ENCODE measurements around the gene ZNF708.
"Not testable (repeated sequence)": the region's sequence is repeated elsewhere in the genome, so short reads cannot be mapped to it uniquely, and the experiment has no call there.

The ZNF708 gene

DNA sequence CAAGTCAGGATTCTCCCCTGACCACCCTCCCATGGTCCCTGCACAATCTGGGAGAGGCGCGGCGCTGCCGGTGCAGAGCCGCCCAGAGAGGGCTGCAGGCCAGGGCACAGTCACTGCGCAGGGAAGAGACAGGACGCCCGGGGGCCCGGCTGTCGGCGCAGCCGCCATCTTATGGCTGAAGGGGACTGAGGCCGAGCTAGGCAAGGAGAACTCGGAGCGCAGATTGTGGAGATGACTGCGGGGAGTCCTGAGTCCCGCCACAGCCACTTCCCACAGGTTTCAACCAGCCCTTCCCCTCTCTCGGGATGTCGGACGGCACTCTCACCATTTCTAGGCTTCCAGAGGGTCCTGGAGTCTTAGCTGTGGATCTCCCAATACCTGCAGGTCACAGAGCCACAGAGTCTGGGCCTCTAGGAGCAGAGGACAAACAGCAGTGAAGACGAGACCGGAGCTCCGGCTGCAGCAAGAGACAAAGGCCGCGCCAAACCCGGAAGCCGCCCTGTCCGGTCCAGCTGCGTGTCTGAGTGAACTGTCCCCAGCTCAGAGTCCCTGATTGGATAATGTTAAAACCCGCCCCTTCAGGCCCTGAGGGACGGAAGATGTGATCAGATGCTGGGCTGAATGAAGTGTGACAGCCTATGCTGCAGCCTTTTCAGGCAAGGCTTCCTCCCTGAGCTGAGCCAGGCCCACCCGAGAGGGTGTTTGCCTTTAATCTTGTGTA lies at the start of gene ZNF708:
TSS of gene ZNF708 (minus strand) at position 526 of the 721 bp plus-strand sequence. CDS start at position 328, 198 bp downstream.
- peak; percentile 88 for DNase-seq (ENCODE audit: low read depth)

DNA sequence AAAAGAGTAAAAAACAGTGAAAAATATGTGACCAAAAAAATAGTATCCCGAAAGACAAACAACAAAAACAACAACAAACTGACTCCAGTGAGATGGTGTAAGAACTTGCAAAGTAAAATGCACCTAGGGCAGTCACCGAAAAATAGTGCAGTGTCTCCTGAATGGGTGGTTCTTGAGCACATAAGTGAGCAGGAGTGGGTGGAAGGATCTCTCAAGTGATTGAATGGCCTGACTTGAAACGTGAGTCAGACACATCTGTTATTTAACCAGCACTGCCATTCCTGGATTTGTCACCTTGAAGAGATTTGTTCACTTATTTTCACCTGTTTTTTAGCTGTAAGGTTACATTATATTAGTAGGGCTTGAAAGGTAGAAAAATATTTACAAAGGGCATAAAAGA lies 33.1 kb upstream of the ZNF708 start:
- DNase-seq (ENCODE audit: low read depth) = no peak

DNA sequence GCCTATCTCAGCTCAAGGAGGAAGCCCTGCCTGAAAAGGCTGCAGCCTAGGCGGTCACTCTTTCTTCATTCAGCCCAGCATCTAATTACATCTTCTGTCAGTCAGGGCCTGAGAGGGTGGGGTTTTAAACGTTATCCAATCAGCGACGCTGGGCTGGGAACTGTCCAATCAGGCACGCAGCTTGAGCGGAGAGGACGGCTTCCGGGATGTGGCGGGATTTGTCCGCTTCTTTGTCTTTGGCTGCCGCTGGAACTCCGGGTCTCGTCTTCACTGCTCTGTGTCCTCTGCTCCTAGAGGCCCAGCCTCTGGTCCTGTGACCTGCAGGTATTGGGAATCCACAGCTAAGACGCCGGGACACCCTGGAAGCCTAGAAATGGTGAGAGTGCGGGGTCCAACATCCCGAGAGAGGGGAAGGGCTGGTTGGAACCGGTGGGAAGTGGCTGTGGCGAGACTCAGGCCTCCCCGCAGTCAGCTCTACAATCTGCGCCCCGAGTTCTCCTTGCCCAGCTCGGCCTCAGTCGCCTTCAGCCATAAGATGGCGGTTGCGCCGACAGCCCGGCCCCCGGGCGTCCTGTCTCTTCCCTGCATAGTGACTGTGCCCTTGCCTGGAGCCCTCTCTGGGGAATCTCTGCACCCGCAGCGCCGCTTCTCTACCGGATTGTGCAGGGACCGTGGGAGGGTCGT lies 29.7 kb upstream of the ZNF708 start, which contains the start of gene ZNF738:
TSS of gene ZNF738 (plus strand) at position 233 of the 684 bp plus-strand sequence. CDS start at position 374, 141 bp downstream.
- DNase-seq (ENCODE audit: low read depth) = peak; percentile 93

DNA sequence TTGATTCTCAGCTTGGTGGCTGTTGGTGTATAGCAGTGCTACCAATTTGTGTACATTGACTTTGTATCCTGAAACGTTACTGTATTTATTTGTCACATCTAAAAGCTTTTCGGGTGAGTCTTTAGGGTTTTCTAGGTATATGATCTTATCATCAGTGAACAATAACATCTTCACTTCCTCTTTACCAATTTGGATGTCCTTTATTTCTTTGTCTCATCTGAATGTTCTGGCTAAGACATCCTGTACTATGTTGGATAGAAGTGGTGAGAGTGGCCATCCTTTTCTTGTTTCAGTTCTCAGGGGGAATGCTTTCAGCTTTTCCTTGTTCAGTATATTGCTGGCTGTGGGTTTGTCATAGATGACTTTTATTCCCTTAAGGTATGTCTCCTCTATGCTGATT lies 23.6 kb upstream of the ZNF708 start:
- DNase-seq (ENCODE audit: low read depth) = no peak

DNA sequence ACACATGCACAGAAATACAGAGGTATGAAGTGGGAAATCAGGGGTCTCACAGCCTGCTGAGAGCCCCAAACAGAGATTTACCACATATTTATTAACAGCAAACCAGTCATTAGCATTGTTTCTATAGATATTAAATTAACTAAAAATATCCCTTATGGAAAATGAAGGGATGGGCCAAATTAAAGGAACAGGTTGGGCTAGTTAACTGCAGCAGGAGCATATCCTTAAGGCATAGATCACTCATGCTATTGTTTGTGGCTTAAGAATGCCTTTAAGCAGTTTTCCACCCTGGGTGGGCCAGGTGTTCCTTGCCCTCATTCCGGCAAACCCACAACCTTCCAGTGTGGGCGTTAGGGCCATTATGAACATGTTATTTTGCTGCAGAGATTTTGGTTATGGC lies 15.6 kb upstream of the ZNF708 start:
- DNase-seq (ENCODE audit: low read depth) = not testable (repeated sequence)

DNA sequence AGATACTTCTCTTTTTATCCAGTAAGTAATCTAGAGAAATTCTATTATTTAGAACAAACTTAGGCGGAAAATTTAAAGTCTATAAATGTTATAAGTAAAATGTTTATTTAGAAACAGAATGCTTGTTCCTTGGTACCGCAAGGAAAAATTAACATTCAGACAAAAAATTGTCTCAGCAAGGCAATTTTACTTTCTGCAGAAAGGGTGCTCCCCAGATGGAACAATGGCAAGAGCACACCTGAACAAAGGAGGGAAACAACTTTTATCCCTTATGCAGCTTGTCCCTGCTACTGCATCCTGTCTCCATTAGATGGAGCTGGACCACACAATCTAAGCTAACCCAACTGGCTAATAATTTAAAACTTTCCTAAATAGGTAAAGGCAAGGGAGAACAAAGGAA lies 6.5 kb upstream of the ZNF708 start:
- no peak for DNase-seq (ENCODE audit: low read depth)

DNA sequence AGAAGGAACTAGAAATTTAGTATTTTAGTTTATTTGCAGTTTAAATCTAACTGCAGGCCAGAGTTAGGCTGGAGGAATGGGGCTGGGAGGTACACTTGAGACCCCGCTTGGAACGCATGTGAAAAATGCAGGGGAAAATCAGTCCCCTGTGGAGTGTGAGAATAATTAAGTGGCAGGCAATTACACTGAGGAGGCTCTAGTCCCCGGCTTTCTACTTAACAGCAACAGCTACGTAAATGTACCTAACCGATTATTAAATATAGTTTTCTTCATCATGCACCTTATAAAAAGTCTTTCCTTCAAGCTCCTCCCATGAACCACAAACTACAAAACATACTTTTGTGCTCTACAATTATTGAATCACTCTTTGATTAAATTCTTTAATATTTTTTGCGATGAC lies 804 bp downstream of the ZNF708 start:
- no peak for DNase-seq (ENCODE audit: low read depth)

DNA sequence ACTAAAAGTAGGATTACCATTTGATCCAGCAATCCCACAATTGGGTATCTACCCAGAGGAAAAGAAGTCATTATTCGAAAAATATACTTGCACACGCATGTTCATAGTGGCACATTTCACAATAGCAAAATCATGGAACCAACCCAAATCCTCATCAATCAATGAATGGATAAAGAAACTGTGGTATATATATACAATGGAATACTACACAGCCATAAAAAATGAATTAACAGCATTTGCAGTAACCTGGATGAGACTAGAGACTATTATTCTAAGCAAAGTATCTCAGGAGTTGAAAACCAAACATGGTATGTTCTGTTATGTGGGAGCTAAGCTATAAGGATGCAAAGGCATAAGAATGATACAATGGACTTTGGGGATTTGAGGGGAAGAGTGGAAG lies 3.0 kb downstream of the ZNF708 start:
- no peak for DNase-seq (ENCODE audit: low read depth)

DNA sequence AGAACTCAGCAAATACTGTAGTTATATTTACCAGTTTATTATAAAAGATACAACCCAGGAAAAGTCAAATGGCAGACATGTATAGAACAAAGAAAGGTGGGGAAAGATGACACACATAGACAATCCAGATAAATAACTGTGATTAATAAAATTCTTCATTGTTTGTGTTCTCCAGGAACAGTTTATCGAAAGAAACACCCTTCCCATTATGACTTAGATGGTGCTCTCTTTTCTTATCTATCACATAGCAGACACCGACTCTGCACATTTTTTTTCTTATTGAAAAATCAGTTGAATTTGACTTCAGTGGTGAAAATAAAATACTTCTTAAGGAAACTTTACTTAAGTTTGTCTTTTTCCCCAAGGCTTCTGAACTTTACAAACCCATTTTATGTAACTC lies 6.2 kb downstream of the ZNF708 start:
- DNase-seq (ENCODE audit: low read depth) = no peak

DNA sequence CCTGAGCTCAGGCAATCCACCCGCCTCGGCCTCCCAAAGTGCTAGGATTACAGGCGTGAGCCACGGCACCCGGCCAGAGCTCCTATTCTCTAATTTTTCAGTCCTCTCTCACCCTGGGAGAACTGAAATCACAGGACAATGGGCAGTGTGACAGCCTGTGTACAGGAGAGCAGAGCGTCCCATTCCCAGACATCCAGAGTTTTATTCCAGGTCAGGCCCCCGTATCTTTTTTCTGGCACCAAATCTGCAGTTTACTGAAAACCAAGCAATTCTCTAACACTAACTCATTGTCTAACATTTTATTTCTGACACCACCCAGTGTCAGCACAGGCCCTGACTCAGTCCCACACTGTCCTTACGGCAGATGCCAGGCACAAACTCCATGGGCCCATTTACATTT lies 6.7 kb downstream of the ZNF708 start:
- no peak for DNase-seq (ENCODE audit: low read depth)

DNA sequence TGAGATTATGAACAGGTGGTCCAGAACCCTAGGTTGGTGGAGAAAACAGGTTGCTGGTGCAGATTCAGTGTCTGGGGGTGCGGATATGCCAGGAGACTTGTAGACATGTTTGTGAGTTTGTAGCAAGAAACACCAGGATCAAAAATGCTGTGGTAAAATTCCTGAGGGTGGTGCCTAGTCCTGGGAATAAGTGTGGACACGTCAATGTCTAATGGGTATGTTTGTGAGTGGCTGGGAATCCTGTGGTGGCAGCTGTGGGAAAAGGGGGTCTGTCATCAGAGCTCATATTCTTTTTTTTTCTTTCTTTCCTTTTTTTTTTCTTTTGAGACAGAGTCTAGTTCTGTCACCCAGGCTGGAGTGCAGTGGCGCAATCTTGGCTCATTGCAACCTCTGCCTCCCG lies 7.2 kb downstream of the ZNF708 start:
- DNase-seq (ENCODE audit: low read depth) = no peak

DNA sequence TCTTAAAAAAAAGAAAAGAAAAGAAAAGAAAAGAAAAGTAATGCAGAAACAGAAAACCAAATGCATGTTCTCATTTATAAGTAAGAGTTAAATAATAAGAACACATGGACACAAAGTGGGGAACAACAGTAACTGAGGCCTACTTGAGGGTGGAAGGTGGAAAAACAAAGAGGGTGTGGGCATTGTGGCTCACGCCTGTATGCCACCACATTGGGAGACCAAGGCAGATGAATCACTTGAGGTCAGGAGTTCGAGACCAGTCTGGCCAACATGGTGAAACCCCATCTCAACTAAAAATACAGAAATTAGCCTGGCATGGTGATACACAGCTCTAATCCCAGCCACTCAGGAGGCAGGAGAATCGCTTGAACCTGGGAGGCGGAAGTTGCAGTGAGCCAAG lies 8.1 kb downstream of the ZNF708 start:
- no peak for DNase-seq (ENCODE audit: low read depth)

DNA sequence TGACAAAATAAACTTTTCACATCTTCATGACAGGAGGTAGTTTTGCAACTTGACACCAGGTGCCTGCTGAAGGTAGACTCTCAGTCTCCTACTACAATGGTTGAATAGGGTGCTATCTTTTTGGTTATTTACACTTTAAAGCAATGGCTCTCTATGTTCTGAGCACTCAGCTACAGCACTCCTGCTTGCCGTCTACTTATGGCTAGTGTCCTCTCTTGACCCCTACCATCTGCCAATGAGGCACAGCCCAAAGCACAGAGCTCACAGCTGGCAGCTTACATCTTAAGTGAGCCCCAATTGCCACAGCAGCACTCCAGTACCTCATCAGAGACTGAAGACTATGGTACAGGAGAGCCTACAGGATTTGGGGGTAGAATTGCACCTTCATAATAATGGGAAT lies 11.4 kb downstream of the ZNF708 start:
- no peak for DNase-seq (ENCODE audit: low read depth)

DNA sequence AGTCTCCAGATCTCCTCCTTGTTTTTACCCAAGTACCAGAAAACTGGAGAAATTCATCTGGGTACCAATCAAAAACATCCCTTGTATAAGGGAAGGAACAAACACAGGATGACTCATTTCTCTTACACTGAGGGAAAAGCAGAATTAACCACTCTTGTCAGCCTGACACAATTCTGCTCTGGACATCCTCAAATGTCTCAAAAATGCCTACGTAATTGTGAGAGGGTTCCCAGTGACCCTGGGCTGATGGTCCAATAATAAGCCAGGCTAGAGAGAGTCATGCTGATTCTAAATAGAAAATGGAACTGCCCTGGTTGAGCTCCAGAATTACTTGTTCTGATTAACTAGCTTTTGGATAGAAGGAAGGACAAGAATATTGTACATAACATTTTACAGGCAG lies 14.5 kb downstream of the ZNF708 start:
- no peak for DNase-seq (ENCODE audit: low read depth)

DNA sequence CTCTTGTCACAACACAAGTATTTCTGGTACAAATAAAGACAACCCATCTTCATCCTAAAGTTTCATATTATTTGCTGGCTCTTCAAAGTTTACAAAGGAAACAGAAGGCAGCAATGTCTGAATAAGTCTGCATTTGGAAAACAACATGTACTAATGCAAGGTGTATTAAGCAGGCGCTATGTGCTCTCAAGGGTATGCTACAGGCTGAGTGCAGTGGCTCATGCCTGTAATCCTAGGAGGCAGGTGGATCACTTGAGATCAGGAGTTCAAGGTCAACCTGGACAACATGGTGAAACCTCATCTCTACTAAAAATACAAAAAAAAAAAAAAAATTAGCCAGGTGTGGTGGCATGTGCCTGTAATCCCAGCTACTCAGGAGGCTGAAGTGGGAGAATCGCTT lies 16.4 kb downstream of the ZNF708 start:
- DNase-seq (ENCODE audit: low read depth) = not testable (repeated sequence)

DNA sequence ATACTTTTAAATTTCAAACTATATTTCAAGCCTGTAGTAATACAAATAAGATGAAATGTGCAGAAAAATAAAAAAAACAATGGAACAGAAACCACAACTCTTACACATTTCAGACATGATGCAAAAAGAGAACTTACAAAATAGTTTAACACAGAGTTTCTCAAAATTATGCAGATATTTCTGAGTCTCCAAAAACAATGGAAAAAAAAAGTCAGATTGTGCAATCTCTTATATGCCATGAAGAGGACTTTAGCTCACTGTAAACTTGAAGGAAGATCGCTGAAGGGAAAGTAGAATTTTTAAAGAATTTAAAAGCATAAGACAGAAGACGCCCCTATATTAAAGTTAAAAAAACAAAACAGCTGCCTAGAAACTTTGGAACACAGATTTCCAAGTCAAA lies 20.4 kb downstream of the ZNF708 start:
- DNase-seq (ENCODE audit: low read depth) = peak; percentile 20

DNA sequence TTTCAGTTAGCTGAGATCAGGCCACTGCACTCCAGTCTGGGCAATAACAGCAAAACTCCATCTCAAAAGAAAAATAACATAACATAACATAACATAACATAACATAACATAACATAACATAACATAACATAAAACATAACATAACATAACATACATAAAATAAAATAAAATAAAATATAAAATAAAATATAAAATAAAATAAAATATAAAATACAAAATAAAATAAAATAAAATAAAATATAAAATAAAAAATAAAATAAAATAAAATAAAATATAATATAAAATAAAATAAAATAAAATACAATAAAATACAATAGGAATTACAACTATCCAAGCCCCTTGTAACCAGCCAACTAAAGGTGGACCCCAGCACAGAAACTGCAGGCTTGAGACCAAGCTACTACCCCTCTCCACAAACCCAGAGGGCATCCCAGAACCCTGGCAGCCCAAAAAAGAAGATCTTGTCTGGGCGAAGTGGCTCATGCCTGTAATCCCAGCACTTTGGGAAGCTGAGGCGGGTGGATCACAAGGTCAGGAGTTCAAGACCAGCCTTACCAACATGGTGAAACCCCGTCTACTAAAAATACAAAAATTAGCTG lies 22.2 kb downstream of the ZNF708 start:
- DNase-seq (ENCODE audit: low read depth) = not testable (repeated sequence)

DNA sequence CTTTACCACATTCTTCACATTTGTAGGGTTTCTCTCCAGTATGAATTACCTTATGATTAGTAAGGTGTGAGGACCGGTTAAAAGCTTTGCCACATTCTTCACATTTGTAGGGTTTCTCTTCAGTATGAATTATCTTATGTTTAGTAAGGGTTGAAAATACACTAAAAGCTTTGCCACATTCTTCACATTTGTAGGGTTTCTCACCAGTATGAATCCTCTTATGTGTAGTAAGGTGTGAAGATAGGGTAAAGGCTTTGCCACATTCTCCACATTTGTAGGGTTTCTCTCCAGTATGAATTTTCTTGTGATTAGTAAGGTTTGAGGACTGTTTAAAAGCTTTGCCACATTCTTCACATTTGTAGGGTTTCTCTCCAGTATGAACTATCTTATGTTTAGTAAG lies 35.4 kb downstream of the ZNF708 start:
- DNase-seq (ENCODE audit: low read depth) = not testable (repeated sequence)

DNA sequence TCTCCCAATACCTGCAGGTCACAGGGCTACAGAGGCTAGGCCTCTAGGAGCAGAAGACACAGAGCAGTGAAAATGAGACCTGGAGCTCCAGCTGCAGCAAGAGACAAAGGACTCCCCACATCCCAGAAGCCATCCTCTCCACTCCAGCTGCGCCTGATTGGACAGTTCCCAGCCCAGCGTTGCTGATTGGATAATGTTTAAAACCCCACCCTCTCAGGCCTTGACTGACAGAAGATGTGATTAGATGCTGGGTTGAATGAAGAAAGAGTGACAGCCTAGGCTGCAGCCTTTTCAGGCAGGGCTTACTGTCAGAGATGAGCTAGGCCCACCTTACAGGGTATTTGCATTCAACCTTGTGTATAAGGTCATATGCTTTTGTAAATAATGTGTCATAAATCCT lies 59.4 kb downstream of the ZNF708 start:
- no peak for DNase-seq (ENCODE audit: low read depth)

DNA sequence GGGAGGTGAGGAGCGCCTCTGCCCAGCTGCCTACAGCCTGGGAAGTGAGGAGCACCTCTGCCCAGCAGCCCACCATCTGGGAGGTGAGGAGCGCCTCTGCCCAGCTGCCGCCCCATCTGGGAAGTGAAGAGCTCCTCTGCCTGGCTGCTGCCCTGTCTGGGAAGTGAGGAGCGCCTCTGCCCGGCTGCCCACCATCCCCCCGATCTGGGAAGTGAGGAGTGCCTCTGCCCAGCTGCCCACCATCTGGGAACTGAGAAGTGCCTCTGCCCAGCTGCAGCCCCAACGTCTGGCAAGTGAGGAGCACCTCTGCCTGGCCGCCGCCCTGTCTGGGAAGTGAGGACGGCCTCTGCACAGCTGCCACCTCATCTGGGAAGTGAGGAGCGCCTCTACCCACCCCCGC lies 64.3 kb downstream of the ZNF708 start:
- DNase-seq (ENCODE audit: low read depth) = no peak

DNA sequence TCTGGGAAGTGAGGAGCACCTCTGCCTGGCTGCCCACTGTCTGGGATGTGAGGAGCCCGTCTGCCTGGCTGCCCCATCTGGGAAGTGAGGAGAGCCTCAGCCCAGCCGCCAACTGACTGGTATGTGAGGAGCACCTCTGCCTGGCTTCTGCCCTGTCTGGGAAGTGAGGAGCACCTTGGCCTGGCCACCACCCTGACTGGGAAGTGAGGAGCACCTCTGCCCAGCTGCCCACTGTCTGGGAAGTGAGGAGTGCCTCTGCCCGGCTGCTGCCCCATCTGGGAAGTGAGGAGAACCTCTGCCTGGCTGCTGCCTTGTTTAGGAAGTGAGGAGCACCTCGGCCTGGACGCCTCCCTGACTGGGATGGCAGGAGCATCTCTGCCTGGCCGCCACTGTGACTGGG lies 64.8 kb downstream of the ZNF708 start:
- DNase-seq (ENCODE audit: low read depth) = no peak

DNA sequence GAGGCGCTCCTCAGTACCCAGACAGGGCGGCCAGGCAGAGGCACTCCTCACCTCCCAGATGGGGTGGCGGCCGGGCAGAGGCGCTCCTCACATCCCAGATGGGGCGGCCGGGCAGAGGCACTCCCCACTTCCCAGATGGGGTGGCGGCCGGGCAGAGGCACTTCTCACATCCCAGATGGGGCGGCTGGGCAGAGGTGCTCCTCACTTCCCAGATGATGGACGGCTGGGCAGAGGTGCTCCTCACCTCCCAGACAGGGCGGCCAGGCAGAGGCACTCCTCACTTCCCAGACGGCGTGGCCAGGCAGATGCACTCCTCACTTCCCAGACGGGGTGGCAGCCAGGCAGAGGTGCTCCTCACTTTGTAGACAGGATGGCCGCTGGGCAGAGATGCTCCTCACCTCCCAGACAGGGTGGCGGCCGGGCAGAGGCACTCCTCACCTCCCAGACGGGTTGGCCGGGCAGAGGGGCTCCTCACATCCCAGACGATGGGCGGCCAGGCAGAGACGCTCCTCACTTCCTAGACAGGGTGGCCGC lies 68.3 kb downstream of the ZNF708 start:
- not testable (repeated sequence) for DNase-seq (ENCODE audit: low read depth)
